ENCODE results near the gene ARPC1A.

- TF ChIP-seq CTCF (IDR thresholded peaks at IDR 0.05; ENCODE audit: low read depth, low read length, poor library complexity, severe bottlenecking): no peak
- TF ChIP-seq EZH2phosphoT487 (IDR thresholded peaks at IDR 0.05; ENCODE audit: borderline replicate concordance, low read length): no peak
Observed at GRCh38 chr7:99305473-99306260, 20.0 kb upstream of the ARPC1A start.

Data from DOHH2 (cell line).